Cardiac septum (tissue), 1 donor: ENCODE measurements around the gene CSE1L. TPM values are rescaled to one million over a fixed set of nuclear protein-coding genes. Genes with fewer than 3 reads are reported as not detected.
"Not testable (repeated sequence)": the region's sequence is repeated elsewhere in the genome, so short reads cannot be mapped to it uniquely, and the experiment has no call there.

Experiments used
- DNase-seq: peaks from one replicate; pipeline ENCODE4 v3.0.0-alpha.2; 2020; ENCODE audit warnings: low spot score
- intact Hi-C: fragments of 100-400 bp; cut with DNase I; formaldehyde crosslinking; loops from one replicate; pipeline ENCODE4 v1.14.0; 2022
- long read RNA-seq: library from polyadenylated mRNA; unstranded; transcript quantifications from one replicate; pipeline ENCODE4 v2.0.0, GENCODE V29; 2021
- total RNA-seq: library from RNA; stranded (reverse); fragmentation: NEBNext Ultra II Directional; extraction: Animal tissue kit (Norgen Biotek cat#: 25700); gene quantifications from one replicate; pipeline ENCODE4 v1.2.1, GENCODE V29; 2021
- donor health status: DM: no; HTN: no; CAD: no.

CSE1L gene, protein sequence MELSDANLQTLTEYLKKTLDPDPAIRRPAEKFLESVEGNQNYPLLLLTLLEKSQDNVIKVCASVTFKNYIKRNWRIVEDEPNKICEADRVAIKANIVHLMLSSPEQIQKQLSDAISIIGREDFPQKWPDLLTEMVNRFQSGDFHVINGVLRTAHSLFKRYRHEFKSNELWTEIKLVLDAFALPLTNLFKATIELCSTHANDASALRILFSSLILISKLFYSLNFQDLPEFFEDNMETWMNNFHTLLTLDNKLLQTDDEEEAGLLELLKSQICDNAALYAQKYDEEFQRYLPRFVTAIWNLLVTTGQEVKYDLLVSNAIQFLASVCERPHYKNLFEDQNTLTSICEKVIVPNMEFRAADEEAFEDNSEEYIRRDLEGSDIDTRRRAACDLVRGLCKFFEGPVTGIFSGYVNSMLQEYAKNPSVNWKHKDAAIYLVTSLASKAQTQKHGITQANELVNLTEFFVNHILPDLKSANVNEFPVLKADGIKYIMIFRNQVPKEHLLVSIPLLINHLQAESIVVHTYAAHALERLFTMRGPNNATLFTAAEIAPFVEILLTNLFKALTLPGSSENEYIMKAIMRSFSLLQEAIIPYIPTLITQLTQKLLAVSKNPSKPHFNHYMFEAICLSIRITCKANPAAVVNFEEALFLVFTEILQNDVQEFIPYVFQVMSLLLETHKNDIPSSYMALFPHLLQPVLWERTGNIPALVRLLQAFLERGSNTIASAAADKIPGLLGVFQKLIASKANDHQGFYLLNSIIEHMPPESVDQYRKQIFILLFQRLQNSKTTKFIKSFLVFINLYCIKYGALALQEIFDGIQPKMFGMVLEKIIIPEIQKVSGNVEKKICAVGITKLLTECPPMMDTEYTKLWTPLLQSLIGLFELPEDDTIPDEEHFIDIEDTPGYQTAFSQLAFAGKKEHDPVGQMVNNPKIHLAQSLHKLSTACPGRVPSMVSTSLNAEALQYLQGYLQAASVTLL
- 34.0 TPM for total RNA-seq
- long read RNA-seq, transcript CSE1L-201 (25 exons, 3,553 nt): major isoform, 15 of 22 reads
- long read RNA-seq, partial matches to known transcripts: 6 of 22 reads
- long read RNA-seq, other reads (novel, unspliced or antisense): 1 of 22 reads

DNA sequence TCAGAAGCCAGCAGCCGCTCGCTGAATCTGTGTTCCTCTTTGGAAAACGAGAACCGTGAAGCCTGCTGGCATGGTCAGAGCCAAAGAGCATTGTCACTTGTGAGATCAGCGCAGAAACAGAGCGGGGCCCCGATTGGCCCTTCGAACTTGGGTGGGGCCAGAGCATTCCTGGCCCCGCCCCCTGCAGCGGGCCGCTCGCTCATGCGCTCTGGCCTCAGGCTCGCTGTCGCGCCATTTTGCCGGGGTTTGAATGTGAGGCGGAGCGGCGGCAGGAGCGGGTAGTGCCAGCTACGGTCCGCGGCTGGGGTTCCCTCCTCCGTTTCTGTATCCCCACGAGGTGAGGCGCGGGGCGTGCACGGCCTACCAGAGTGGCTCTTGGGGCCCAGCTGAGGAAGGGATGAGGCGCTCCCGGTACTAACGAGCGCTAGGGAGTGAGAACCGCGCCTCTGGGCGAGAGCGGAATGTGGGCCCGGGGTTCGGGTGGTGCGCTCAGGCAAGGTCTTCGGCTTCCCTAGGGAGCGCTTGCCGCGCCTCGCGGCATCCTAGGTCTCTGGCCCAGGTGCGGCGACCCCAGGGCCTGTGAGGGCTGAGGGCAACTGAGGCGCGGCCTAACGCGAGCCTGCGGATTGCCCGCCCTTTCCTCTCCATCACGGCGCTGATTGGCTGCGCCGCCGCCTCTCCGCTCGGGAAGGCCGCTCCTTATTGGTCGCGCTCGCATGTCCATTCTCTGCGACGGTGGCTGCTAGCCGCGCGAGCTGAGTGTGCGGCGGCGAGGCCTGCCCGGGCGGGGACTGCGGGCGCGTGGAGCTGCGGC lies at the start of gene CSE1L:
TSS of gene CSE1L (plus strand) at position 226 of the 814 bp plus-strand sequence. CDS start 12,152 bp downstream, outside the sequence.
- DNase-seq: peak; percentile 98
- intact Hi-C loops: no loop called here

GRCh38 chr20:48999890-49000870 lies 45.9 kb upstream of the CSE1L start:
- intact Hi-C loops: no loop called here
- DNase-seq: no peak

DNA sequence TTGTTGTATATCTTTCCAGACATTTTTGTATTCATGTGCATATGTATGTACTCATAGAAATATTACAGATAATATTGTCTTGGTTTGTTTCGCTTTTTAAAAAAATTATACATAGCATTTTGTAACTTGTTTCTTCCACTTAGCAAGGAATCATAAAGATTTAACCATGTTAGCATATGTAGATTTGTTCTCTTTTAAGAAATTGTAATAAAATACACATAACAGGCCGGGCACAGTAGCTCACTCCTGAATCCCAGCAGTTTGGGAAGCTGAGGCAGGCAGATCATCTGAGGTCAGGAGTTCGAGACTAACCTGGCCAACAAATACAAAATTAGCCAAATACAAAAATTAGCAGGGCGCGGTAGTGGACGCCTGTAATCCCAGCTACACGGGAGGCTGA lies 44.4 kb upstream of the CSE1L start:
- intact Hi-C loops: no loop called here

DNA sequence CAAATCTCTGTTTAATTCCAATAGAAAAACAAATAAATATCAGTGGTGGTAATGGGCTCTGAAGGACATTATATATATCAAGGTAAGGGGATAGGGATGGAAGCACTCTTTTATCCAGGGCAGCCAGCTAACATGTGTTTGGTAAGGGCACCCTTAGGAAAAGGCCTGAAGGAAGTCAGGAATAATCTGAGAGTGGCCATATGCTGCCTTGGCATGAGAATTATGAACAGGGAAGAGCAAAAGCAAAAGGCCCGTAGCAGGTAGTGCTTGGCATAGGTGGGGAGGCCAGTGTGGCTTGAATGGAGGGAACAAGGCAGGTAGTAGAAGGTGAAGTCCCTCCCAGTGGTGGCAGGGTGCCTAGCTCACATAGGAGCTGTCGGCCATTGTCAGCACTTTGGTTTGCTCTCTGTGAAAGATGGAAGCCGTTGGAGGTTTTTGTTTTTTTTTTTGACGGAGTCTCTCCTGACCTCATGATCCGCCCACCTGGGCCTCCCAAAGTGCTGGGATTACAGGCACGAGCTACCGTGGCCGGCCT lies 39.6 kb upstream of the CSE1L start:
- DNase-seq: no peak
- intact Hi-C loops: no loop called here

More for the DNA sequence above, 44.4 kb upstream of the CSE1L start:
- no peak for DNase-seq

GRCh38 chr20:49009899-49010631 lies 36.0 kb upstream of the CSE1L start:
- DNase-seq: no peak
- intact Hi-C loops: no loop called here

DNA sequence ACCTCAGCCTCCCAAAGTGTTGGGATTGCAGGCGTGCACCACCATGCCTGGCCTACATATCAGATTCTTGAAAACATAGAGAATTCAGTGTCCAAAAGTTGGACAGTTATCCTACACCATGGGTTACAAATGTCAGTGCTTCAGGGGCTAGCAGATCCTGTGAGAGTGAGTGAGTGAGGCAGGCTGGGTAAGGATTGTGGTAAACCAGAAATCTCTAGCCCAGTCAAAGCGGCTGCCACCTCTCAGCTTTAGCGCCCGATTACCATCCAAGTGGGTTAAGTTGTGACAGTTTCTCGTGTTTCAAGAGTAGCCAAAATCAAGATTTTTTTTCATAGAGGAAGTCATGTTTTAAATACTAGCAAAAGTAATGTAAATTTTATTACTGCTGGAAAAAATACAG lies 21.9 kb upstream of the CSE1L start:
- DNase-seq: no peak
- intact Hi-C loops: no loop called here

GRCh38 chr20:49028177-49028576 lies 17.9 kb upstream of the CSE1L start:
- DNase-seq, intact Hi-C loops: not testable (repeated sequence)

- intact Hi-C loops: no loop called here
- DNase-seq: no peak
Measured at GRCh38 chr20:49028684-49029083, 17.4 kb upstream of the CSE1L start.

DNA sequence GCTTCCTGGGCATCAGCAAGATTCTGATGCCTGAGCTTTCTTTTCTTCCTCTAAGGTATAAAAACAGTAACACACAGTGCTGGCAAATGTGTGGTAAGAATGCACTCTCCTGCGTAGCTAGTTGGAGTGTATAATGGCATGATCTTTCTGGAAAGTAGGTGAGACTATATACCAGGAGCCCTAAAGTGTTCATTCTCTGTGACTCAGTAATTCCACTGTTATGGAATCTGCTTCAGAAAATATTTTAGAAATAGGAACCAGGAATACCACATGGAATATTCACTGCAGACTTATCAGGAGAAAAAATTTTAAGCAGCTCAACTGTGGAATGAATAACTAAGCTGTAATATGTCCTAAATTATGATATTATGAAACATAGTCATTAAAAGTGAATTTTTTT lies 16.9 kb upstream of the CSE1L start:
- intact Hi-C loops: no loop called here
- DNase-seq: no peak

DNA sequence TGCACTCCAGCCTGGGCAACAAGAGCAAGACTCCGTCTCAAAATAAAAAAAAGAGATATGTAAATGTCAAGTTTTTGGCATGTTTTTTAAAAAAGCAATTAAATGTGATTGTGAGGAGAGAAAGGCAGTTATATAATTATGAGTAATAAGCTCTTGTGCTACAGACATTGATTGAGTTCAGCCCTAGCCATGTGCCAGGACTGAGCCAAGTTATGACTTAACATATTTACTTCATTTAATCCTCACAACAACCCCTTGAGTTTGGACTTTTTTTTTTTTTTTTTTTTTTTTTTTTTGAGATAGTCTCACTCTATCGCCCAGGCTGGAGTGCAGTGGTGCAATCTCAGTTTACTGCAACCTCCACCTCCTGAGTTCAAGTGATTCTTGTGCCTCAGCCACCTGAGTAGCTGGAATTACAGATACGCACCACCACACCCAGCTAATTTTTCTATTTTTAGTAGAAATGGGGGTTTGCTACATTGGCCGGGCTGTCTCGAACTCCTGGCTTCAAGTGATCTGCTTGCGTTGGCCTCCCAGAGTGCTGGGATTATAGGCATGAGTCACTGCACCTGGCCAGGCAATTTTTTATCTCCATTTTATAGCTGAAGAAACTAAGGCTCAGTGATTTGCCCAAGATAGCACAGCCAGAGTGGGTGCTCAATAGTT lies 15.0 kb upstream of the CSE1L start:
- no peak for DNase-seq
- intact Hi-C loops: no loop called here

- DNase-seq: no peak
- intact Hi-C loops: no loop called here
Measured at GRCh38 chr20:49032455-49032854, 13.7 kb upstream of the CSE1L start.

- intact Hi-C loops: no loop called here
- DNase-seq: no peak
Measured at GRCh38 chr20:49034070-49034732, 11.9 kb upstream of the CSE1L start.

DNA sequence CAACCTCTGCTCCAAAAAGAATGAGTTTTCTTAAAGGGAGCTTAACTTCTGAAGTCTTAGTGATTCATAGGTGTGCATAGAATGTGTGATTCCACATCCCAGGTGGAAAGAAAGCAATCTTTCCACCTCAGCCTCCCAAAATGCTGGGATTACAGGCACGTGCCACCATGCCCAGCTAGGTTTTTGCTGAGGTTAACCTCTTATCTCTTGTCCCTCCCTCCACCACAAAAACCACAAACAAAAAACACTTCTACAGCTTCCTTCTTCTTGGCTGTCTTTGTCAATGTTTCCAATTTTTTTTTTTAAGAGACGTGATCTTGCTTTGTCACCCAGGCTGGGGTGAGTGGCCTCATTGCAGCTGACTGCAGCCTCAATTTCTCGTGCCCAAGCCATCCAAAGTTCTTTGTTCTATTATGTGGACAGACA lies 8.1 kb upstream of the CSE1L start:
- intact Hi-C loops: no loop called here
- DNase-seq: no peak

DNA sequence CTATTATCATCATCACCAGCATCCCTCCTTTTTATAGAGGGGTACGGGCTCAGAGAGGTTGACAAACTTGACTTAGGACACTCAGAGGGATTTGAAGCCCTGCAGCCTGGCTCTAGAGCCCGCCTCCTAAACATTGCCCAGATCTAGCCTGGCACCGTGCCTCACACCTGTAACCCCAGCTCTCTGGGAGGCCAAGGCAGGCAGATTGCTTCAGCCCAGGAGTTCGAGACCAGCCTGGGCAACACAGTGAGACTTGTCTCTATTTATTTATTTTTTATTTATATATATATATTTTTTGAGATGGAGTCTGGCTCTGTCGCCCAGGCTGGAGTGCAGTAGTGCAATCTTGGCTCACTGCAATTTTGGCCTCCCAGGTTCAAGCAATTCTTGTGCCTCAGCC lies 6.3 kb upstream of the CSE1L start:
- intact Hi-C loops: no loop called here
- DNase-seq: no peak

DNA sequence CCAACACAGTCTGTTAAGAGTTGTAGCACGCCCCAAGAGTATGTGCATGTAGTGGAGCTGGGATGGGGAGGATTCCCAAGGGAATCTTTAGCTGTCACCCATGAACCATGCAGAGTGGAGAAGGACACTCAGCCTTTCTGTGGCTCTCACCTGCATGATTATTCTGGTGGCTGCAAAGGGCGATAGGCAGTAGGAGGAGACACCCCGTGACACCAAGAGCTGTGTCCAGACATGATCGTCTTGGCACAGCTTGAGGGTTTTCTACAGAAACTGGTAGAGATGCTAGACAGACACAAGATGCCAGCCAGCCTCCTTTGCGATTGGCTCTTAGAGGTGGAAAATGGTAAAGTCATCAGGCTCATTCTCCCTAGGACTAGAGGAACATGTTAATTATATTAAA lies 3.1 kb upstream of the CSE1L start:
- no peak for DNase-seq
- intact Hi-C loops: no loop called here

DNA sequence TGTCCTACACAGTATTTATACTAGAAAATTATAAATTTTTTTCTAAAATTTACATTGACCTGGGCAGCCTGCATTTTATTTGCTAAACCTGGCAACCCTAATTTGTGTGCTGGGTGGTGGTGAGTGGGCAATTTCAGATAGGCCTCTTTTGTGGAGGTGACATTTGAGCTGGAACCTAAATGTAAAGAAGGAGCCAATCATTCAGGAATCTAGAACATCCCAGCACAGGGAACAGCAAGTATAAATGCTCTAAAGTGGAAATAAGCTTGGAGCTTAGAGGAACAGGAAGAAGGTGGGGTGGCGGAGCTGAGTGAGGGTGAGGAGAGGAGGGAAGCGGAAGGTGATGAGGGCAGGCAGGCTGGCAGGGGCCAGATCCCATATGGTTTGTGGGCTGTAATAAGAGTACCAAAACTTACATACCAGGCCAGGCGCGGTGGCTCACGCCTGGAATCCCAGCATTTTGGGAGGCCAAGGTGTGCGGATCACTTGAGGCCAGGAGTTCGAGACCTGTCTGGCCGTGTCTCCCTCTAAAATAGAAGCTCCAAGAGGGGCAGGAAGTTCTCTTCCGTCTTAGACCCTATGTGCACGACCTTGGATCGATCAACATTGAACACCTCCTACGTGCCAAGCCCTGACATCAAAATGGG lies 549 bp upstream of the CSE1L start:
- peak; percentile 85 for DNase-seq
- intact Hi-C loops: no loop called here
